Measurements from ENCODE around the gene SLFN11.

The SLFN11 gene

GRCh38 chr17:35374766-35375344 is 1.4 kb upstream of the SLFN11 start:
- Histone ChIP-seq H3K18ac (ENCODE audit: low read depth in 1 of 2, low read length in 2 of 2) (no peak overlapping the region), H3K36me3 (ENCODE audit: control insufficient read depth in 1 of 2, insufficient read depth in 2 of 2, low read depth in 1 of 2, low read length in 2 of 2) (no peaks in the 10 kb centered on the region), H3K27me3 (ENCODE audit: control insufficient read depth in 1 of 2, insufficient read depth in 1 of 2, low read length in 2 of 2) (peaks cover 0 to 27% of the 10 kb centered on the region in 2 experiments), H2BK5ac (ENCODE audit: low read depth, low read length, poor library complexity, severe bottlenecking) (no peak overlapping the region), H2BK12ac (ENCODE audit: low read length in 2 of 2) (no peak overlapping the region), H3K23ac (ENCODE audit: low read length in 2 of 2) (no peak overlapping the region), H3K27ac (ENCODE audit: low read length, poor library complexity, severe bottlenecking) (no peak overlapping the region), H3K4me3 (ENCODE audit: insufficient read depth in 1 of 2, low read depth in 1 of 2, low read length in 2 of 2) (peak overlapping the region in 1 of 2 experiments; percentile 85), H2AFZ (ENCODE audit: low read depth, low read length) (no peak overlapping the region), H2AK5ac (ENCODE audit: low read length, severe bottlenecking) (no peak overlapping the region), H2BK120ac (ENCODE audit: low read depth, low read length) (no peak overlapping the region), H3K79me1 (replicated peaks; ENCODE audit: low read length, poor library complexity, severe bottlenecking) (no peaks in the 10 kb centered on the region), H3K14ac (ENCODE audit: low read length in 2 of 2) (no peak overlapping the region), H3K4me1 (ENCODE audit: control insufficient read depth, insufficient read depth, low read depth, low read length) (peaks cover 8% of the 10 kb centered on the region), H3K9ac (ENCODE audit: low read length) (peak overlapping the region; percentile 96), H3K4ac (ENCODE audit: low read depth in 1 of 2, low read length in 2 of 2) (no peak overlapping the region), H4K91ac (ENCODE audit: low read length) (no peak overlapping the region), H3K9me3 (ENCODE audit: control insufficient read depth, low read length) (peaks cover 6% of the 10 kb centered on the region), H2BK15ac (ENCODE audit: low read depth, poor library complexity, severe bottlenecking) (no peak overlapping the region), H4K8ac (ENCODE audit: low read length) (no peak overlapping the region), H3K4me2 (ENCODE audit: low read length, poor library complexity, severe bottlenecking) (peak overlapping the region; percentile 100)
- no peak for DNase-seq
- WGBS, result 53% methylated on average over 2 of the region's 3 CpGs

GRCh38 chr17:35373984-35374765 is 754 bp upstream of the SLFN11 start:
- Histone ChIP-seq H3K23ac (ENCODE audit: low read length in 2 of 2) (peak overlapping the region in 1 of 2 experiments; percentile 23), H2BK12ac (ENCODE audit: low read length in 2 of 2) (no peak overlapping the region), H3K4me2 (ENCODE audit: low read length, poor library complexity, severe bottlenecking) (peak overlapping the region; percentile 100), H3K79me1 (replicated peaks; ENCODE audit: low read length, poor library complexity, severe bottlenecking) (no peaks in the 10 kb centered on the region), H3K4me3 (ENCODE audit: insufficient read depth in 1 of 2, low read depth in 1 of 2, low read length in 2 of 2) (peak overlapping the region; percentile 65 to 85), H3K36me3 (ENCODE audit: control insufficient read depth in 1 of 2, insufficient read depth in 2 of 2, low read depth in 1 of 2, low read length in 2 of 2) (peaks cover 0 to 3% of the 10 kb centered on the region in 2 experiments), H2BK5ac (ENCODE audit: low read depth, low read length, poor library complexity, severe bottlenecking) (peak overlapping the region; percentile 51), H3K27ac (ENCODE audit: low read length, poor library complexity, severe bottlenecking) (no peak overlapping the region), H3K14ac (ENCODE audit: low read length in 2 of 2) (no peak overlapping the region), H2BK15ac (ENCODE audit: low read depth, poor library complexity, severe bottlenecking) (no peak overlapping the region), H3K18ac (ENCODE audit: low read depth in 1 of 2, low read length in 2 of 2) (peak overlapping the region; percentile 3 to 18), H4K8ac (ENCODE audit: low read length) (peak overlapping the region; percentile 42), H2BK120ac (ENCODE audit: low read depth, low read length) (peak overlapping the region; percentile 61), H2AK5ac (ENCODE audit: low read length, severe bottlenecking) (no peak overlapping the region), H3K4me1 (ENCODE audit: control insufficient read depth, insufficient read depth, low read depth, low read length) (peaks cover 8% of the 10 kb centered on the region), H2AFZ (ENCODE audit: low read depth, low read length) (peak overlapping the region; percentile 86), H3K27me3 (ENCODE audit: control insufficient read depth in 1 of 2, insufficient read depth in 1 of 2, low read length in 2 of 2) (peaks cover 0 to 30% of the 10 kb centered on the region in 2 experiments), H4K91ac (ENCODE audit: low read length) (no peak overlapping the region), H3K9ac (ENCODE audit: low read length) (peak overlapping the region; percentile 96), H3K4ac (ENCODE audit: low read depth in 1 of 2, low read length in 2 of 2) (peak overlapping the region in 1 of 2 experiments; percentile 30), H3K9me3 (ENCODE audit: control insufficient read depth, low read length) (peaks cover 6% of the 10 kb centered on the region)
- peak; percentile 59 for DNase-seq
- WGBS, result 5% methylated on average over 41 of the region's 47 CpGs

- Histone ChIP-seq H3K27me3 (ENCODE audit: control insufficient read depth in 1 of 2, insufficient read depth in 1 of 2, low read length in 2 of 2) (peaks cover 0 to 38% of the 10 kb centered on the region in 2 experiments), H3K79me1 (replicated peaks; ENCODE audit: low read length, poor library complexity, severe bottlenecking) (no peaks in the 10 kb centered on the region), H2BK120ac (ENCODE audit: low read depth, low read length) (no peak overlapping the region), H3K9ac (ENCODE audit: low read length) (peak overlapping the region; percentile 96), H3K4me3 (ENCODE audit: insufficient read depth in 1 of 2, low read depth in 1 of 2, low read length in 2 of 2) (peak overlapping the region; percentile 48 to 85), H3K4me1 (ENCODE audit: control insufficient read depth, insufficient read depth, low read depth, low read length) (peaks cover 8% of the 10 kb centered on the region), H3K36me3 (ENCODE audit: control insufficient read depth in 1 of 2, insufficient read depth in 2 of 2, low read depth in 1 of 2, low read length in 2 of 2) (peaks cover 0 to 9% of the 10 kb centered on the region in 2 experiments), H4K91ac (ENCODE audit: low read length) (no peak overlapping the region), H3K18ac (ENCODE audit: low read depth in 1 of 2, low read length in 2 of 2) (no peak overlapping the region), H3K4me2 (ENCODE audit: low read length, poor library complexity, severe bottlenecking) (peak overlapping the region; percentile 100), H3K4ac (ENCODE audit: low read depth in 1 of 2, low read length in 2 of 2) (no peak overlapping the region), H3K23ac (ENCODE audit: low read length in 2 of 2) (no peak overlapping the region), H4K8ac (ENCODE audit: low read length) (no peak overlapping the region), H2BK5ac (ENCODE audit: low read depth, low read length, poor library complexity, severe bottlenecking) (no peak overlapping the region), H2AFZ (ENCODE audit: low read depth, low read length) (no peak overlapping the region), H2BK12ac (ENCODE audit: low read length in 2 of 2) (no peak overlapping the region), H3K9me3 (ENCODE audit: control insufficient read depth, low read length) (peaks cover 6% of the 10 kb centered on the region), H2AK5ac (ENCODE audit: low read length, severe bottlenecking) (no peak overlapping the region), H3K14ac (ENCODE audit: low read length in 2 of 2) (no peak overlapping the region), H3K27ac (ENCODE audit: low read length, poor library complexity, severe bottlenecking) (no peak overlapping the region), H2BK15ac (ENCODE audit: low read depth, poor library complexity, severe bottlenecking) (no peak overlapping the region)
- DNase-seq, result no peak
- 0% methylated on average over 13 of the region's 25 CpGs for WGBS
These were observed 431 bp downstream of the SLFN11 start for GRCh38 chr17:35372846-35373533.

- no CpG with 5 or more reads among the region's 3 CpGs for WGBS
- no peak overlapping the region for H2AFZ ChIP-seq (ENCODE audit: low read depth, low read length)
- no peak overlapping the region for H4K8ac ChIP-seq (ENCODE audit: low read length)
- no peak overlapping the region for H2BK5ac ChIP-seq (ENCODE audit: low read depth, low read length, poor library complexity, severe bottlenecking)
- peaks cover 0 to 43% of the 10 kb centered on the region in 2 experiments for H3K27me3 ChIP-seq (ENCODE audit: control insufficient read depth in 1 of 2, insufficient read depth in 1 of 2, low read length in 2 of 2)
- H2BK12ac ChIP-seq (ENCODE audit: low read length in 2 of 2), result no peak overlapping the region
- H3K4me3 ChIP-seq (ENCODE audit: insufficient read depth in 1 of 2, low read depth in 1 of 2, low read length in 2 of 2), result peak overlapping the region in 1 of 2 experiments; percentile 14
- H3K36me3 ChIP-seq (ENCODE audit: control insufficient read depth in 1 of 2, insufficient read depth in 2 of 2, low read depth in 1 of 2, low read length in 2 of 2), result peaks cover 0 to 11% of the 10 kb centered on the region in 2 experiments
- no peaks in the 10 kb centered on the region for H3K79me1 ChIP-seq (replicated peaks; ENCODE audit: low read length, poor library complexity, severe bottlenecking)
- DNase-seq, result no peak
- peaks cover 6% of the 10 kb centered on the region for H3K9me3 ChIP-seq (ENCODE audit: control insufficient read depth, low read length)
- H2BK120ac ChIP-seq (ENCODE audit: low read depth, low read length), result no peak overlapping the region
- no peak overlapping the region for H3K23ac ChIP-seq (ENCODE audit: low read length in 2 of 2)
- no peak overlapping the region for H3K14ac ChIP-seq (ENCODE audit: low read length in 2 of 2)
- H3K4ac ChIP-seq (ENCODE audit: low read depth in 1 of 2, low read length in 2 of 2), result no peak overlapping the region
- H2BK15ac ChIP-seq (ENCODE audit: low read depth, poor library complexity, severe bottlenecking), result no peak overlapping the region
- no peak overlapping the region for H3K18ac ChIP-seq (ENCODE audit: low read depth in 1 of 2, low read length in 2 of 2)
- H3K4me2 ChIP-seq (ENCODE audit: low read length, poor library complexity, severe bottlenecking), result no peak overlapping the region
- no peak overlapping the region for H4K91ac ChIP-seq (ENCODE audit: low read length)
- H3K27ac ChIP-seq (ENCODE audit: low read length, poor library complexity, severe bottlenecking), result no peak overlapping the region
- H3K9ac ChIP-seq (ENCODE audit: low read length), result no peak overlapping the region
- H3K4me1 ChIP-seq (ENCODE audit: control insufficient read depth, insufficient read depth, low read depth, low read length), result peaks cover 8% of the 10 kb centered on the region
- no peak overlapping the region for H2AK5ac ChIP-seq (ENCODE audit: low read length, severe bottlenecking)
These were observed 1.5 kb downstream of the SLFN11 start for GRCh38 chr17:35371934-35372333.
